Measurements from ENCODE around the gene QTRT2.

The QTRT2 gene

GRCh38 chr3:114127517-114127916, 71.0 kb downstream of the QTRT2 start:
- DNase-seq = no peak

GRCh38 chr3:114128231-114128630, 71.7 kb downstream of the QTRT2 start:
- no peak for DNase-seq

GRCh38 chr3:114128826-114129225, 72.3 kb downstream of the QTRT2 start:
- no peak for DNase-seq

GRCh38 chr3:114132500-114132899, 76.0 kb downstream of the QTRT2 start:
- no peak for DNase-seq

GRCh38 chr3:114133947-114134346, 77.4 kb downstream of the QTRT2 start:
- DNase-seq = no peak

All from activated CD4-positive, CD25-positive, alpha-beta regulatory T cell treated with anti-CD3 and anti-CD28 coated beads, Interleukin-2, amount 50 U/mL, for 72 hours (primary cell).